NT2/D1 (cell line): ENCODE data around the gene ENDOU.

Source experiments
- YY1 ChIP-seq: IDR thresholded peaks from 2 replicates; pipeline ENCODE4 v1.6.1; 2011; ENCODE audit not compliant: insufficient read length, insufficient read depth
- ZNF274 ChIP-seq: IDR thresholded peaks from 2 replicates; pipeline ENCODE4 v1.6.1; 2011; ENCODE audit warnings: mild to moderate bottlenecking, low read depth, low read length

DNA sequence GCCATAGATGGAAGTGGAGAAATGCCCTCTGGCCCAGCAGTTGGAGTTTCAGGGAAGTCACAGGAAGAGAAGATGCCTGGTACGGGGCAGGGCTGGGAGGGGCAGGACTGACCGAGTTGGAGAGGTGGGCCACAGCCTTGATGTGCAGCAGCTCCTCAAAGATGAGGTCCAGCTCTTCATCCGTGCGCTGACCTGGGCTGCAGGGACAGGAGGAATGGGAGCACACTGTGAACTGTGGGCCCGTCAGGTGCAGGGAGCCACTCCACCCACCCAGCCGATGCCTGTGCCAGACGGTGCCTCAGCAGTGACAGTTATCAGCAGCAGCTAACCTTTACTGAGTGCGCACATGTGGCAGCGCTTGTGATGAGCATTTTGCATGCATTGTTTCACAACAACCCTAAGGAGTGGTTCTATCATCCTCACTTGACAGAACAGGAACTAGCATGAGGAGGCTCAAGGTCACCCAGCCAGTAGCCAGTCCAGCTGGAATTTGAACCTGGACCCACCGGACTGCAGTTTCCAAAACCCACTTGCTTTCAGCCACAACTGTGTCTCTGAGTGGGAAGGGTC lies 25.0 kb upstream of the ENDOU start:
- TF ChIP-seq YY1 (no peak), ZNF274 (no peak)
